ENCODE measurements around the gene WDR48. TPM values are rescaled to one million over a fixed set of nuclear protein-coding genes. Genes with fewer than 3 reads are reported as not detected.

The WDR48 gene
- total RNA-seq, 1 donor from 2014 or later, result 81.0 TPM

GRCh38 chr3:39015418-39015817, 36.4 kb upstream of the WDR48 start:
- Histone ChIP-seq H3K27ac (no peak overlapping the region), H3K4me1 (no peaks in the 10 kb centered on the region), H3K4me3 (no peak overlapping the region), H3K36me3 (no peaks in the 10 kb centered on the region), H3K9me3 (no peaks in the 10 kb centered on the region), H3K27me3 (no peaks in the 10 kb centered on the region)
- DNase-seq (ENCODE audit: low spot score in 2 of 2), result no peak
- intact Hi-C loops (cut with DNase I), result no loop called here
- no peak for TF ChIP-seq CTCF (IDR thresholded peaks at IDR 0.05)

GRCh38 chr3:39019299-39019698, 32.5 kb upstream of the WDR48 start:
- intact Hi-C loops (cut with DNase I), result no loop called here
- Histone ChIP-seq H3K27me3 (no peaks in the 10 kb centered on the region), H3K4me3 (no peak overlapping the region), H3K27ac (no peak overlapping the region), H3K9me3 (no peaks in the 10 kb centered on the region), H3K4me1 (no peaks in the 10 kb centered on the region), H3K36me3 (no peaks in the 10 kb centered on the region)
- TF ChIP-seq CTCF (IDR thresholded peaks at IDR 0.05), result no peak
- DNase-seq (ENCODE audit: low spot score in 2 of 2), result no peak

GRCh38 chr3:39021029-39021428, 30.8 kb upstream of the WDR48 start:
- H3K9me3 ChIP-seq, result no peaks in the 10 kb centered on the region
- no peak overlapping the region for H3K27ac ChIP-seq
- intact Hi-C loops (cut with DNase I), result no loop called here
- H3K27me3 ChIP-seq, result no peaks in the 10 kb centered on the region
- no peak for DNase-seq (ENCODE audit: low spot score in 2 of 2)
- H3K4me1 ChIP-seq, result no peaks in the 10 kb centered on the region
- TF ChIP-seq CTCF (IDR thresholded peaks at IDR 0.05), result no peak
- H3K4me3 ChIP-seq, result no peak overlapping the region
- H3K36me3 ChIP-seq, result no peaks in the 10 kb centered on the region

- Histone ChIP-seq H3K36me3 (no peaks in the 10 kb centered on the region), H3K4me1 (no peaks in the 10 kb centered on the region), H3K27me3 (no peaks in the 10 kb centered on the region), H3K9me3 (no peaks in the 10 kb centered on the region), H3K4me3 (no peak overlapping the region), H3K27ac (no peak overlapping the region)
- intact Hi-C loops (cut with DNase I), result no loop called here
- no peak for DNase-seq (ENCODE audit: low spot score in 2 of 2)
- TF ChIP-seq CTCF (IDR thresholded peaks at IDR 0.05), result no peak
These were observed 30.1 kb upstream of the WDR48 start for GRCh38 chr3:39021465-39022285.

- Histone ChIP-seq H3K9me3 (no peaks in the 10 kb centered on the region), H3K36me3 (no peaks in the 10 kb centered on the region), H3K27ac (no peak overlapping the region), H3K4me1 (no peaks in the 10 kb centered on the region), H3K27me3 (no peaks in the 10 kb centered on the region), H3K4me3 (no peak overlapping the region)
- intact Hi-C loops (cut with DNase I), result no loop called here
- DNase-seq (ENCODE audit: low spot score in 2 of 2), result no peak
- no peak for TF ChIP-seq CTCF (IDR thresholded peaks at IDR 0.05)
These were observed 29.6 kb upstream of the WDR48 start for GRCh38 chr3:39022286-39022630.

- H3K4me3 ChIP-seq, result no peak overlapping the region
- H3K4me1 ChIP-seq, result no peaks in the 10 kb centered on the region
- no peaks in the 10 kb centered on the region for H3K27me3 ChIP-seq
- H3K36me3 ChIP-seq, result no peaks in the 10 kb centered on the region
- H3K9me3 ChIP-seq, result no peaks in the 10 kb centered on the region
- DNase-seq (ENCODE audit: low spot score in 2 of 2), result no peak
- no peak for TF ChIP-seq CTCF (IDR thresholded peaks at IDR 0.05)
- intact Hi-C loops (cut with DNase I), result no loop called here
- no peak overlapping the region for H3K27ac ChIP-seq
These were observed 27.3 kb upstream of the WDR48 start for GRCh38 chr3:39024497-39024896.
